GM08714 (cell line): ENCODE data around the gene PAX6.

Experiments
- H3K4me3 ChIP-seq: fragments of 200-500 bp; sonication (Bioruptor generic); 2 replicates; pipeline ENCODE4 v1.5.1; 2014; ENCODE audit warnings: mild to moderate bottlenecking, low read length, inconsistent platforms
- ZNF274 ChIP-seq: IDR thresholded peaks from 2 replicates; pipeline ENCODE4 v1.6.1; 2012; ENCODE audit warnings: mild to moderate bottlenecking, low read depth, low read length

PAX6 gene

DNA sequence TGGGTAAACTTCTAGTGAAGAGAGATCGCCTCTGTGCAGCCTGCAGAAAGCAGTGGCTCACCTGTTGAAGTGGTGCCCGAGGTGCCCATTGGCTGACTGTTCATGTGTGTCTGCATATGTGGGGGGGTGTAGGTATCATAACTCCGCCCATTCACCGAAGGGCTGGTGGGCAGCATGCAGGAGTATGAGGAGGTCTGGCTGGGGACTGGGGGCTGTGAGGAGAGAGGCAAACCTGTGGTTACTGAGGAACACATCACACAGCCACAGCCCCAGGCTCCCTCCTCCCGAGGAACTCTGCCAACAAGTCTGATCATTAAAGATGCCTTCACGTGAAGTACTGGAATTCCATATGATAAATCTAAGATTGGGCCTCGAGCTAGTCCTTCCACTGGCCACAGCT, 20.5 kb downstream of the PAX6 start:
- H3K4me3 ChIP-seq = no peak overlapping the region

GRCh38 chr11:31788085-31788484, 23.0 kb downstream of the PAX6 start:
- H3K4me3 ChIP-seq = no peak overlapping the region
- no peak for TF ChIP-seq ZNF274

More for the DNA sequence above, 20.5 kb downstream of the PAX6 start:
- TF ChIP-seq ZNF274 = no peak

GRCh38 chr11:31786996-31787685, 24.0 kb downstream of the PAX6 start:
- TF ChIP-seq ZNF274 = no peak
- H3K4me3 ChIP-seq = no peak overlapping the region

GRCh38 chr11:31784611-31785010, 26.5 kb downstream of the PAX6 start:
- TF ChIP-seq ZNF274 = no peak
- no peak overlapping the region for H3K4me3 ChIP-seq

GRCh38 chr11:31783252-31783651, 27.9 kb downstream of the PAX6 start:
- TF ChIP-seq ZNF274 = no peak
- no peak overlapping the region for H3K4me3 ChIP-seq

DNA sequence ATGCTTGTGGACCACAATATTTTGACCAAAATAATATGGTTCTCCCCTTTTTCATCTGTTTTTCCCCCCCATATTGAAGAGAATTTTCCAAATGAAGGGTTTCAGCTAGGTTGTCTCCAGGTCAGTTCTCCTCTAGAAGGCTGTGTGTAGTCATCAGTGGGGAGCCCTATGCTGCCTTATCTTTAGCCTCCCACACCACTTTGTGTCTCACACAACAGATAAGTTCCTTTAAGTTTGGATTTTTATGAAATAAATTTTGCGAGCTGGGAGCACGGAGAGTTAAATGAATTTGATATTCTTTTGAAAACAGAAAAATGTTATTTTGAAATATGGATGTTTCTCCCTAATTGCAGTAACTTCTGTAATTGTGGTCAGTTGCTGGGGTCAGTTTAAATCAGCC, 28.9 kb downstream of the PAX6 start:
- no peak for TF ChIP-seq ZNF274
- no peak overlapping the region for H3K4me3 ChIP-seq

- no peak for TF ChIP-seq ZNF274
Measured at GRCh38 chr11:31780480-31780971, 30.6 kb downstream of the PAX6 start.

GRCh38 chr11:31780078-31780477, 31.0 kb downstream of the PAX6 start:
- H3K4me3 ChIP-seq = no peak overlapping the region
- TF ChIP-seq ZNF274 = no peak

More at GRCh38 chr11:31780480-31780971, 30.6 kb downstream of the PAX6 start:
- no peak overlapping the region for H3K4me3 ChIP-seq

GRCh38 chr11:31779374-31779791, 31.7 kb downstream of the PAX6 start:
- H3K4me3 ChIP-seq = no peak overlapping the region
- TF ChIP-seq ZNF274 = no peak

- no peak overlapping the region for H3K4me3 ChIP-seq
- no peak for TF ChIP-seq ZNF274
Measured at GRCh38 chr11:31772412-31772811, 38.7 kb downstream of the PAX6 start.

- TF ChIP-seq ZNF274 = no peak
- H3K4me3 ChIP-seq = no peak overlapping the region
Measured at GRCh38 chr11:31770011-31770700, 41.0 kb downstream of the PAX6 start.

GRCh38 chr11:31768749-31769640, 42.1 kb downstream of the PAX6 start:
- TF ChIP-seq ZNF274 = no peak
- H3K4me3 ChIP-seq = no peak overlapping the region

- no peak for TF ChIP-seq ZNF274
- no peak overlapping the region for H3K4me3 ChIP-seq
Measured at GRCh38 chr11:31767685-31768084, 43.4 kb downstream of the PAX6 start.

DNA sequence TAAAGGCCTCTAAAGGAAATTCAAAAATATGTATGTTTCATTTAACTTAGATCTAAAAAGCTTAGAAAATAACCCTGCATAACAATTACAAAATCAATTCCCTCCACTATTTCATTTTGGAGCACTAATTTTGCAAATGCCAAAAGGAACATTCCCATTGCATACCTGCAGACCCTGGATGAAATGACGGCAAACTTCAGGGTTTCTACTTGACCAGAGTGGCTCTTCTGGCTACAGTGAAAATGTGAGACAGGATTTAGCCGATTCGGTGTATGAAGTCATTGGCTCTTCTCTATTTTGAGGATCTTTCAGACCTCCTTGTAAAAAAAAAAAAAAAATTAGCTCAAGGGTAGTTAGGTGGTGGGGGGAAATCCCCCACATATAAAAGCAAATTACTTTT, 44.1 kb downstream of the PAX6 start:
- TF ChIP-seq ZNF274 = no peak
- H3K4me3 ChIP-seq = no peak overlapping the region
